UCSD-AML1 (cell line): ENCODE results near the gene MOB3B.
A peak's percentile ranks its signal among the peaks of the same experiment; 100 is the strongest.
"Not testable (repeated sequence)": the region's sequence is repeated elsewhere in the genome, so short reads cannot be mapped to it uniquely, and the experiment has no call there.

Source experiments
- DNase-seq: peaks from one replicate; lab custom pipeline; 2025; ENCODE audit not compliant: unreplicated experiment; lab: John Stamatoyannopoulos, UW

The MOB3B gene

GRCh38 chr9:27519466-27520465 lies 9.8 kb downstream of the MOB3B start:
- DNase-seq = no peak

DNA sequence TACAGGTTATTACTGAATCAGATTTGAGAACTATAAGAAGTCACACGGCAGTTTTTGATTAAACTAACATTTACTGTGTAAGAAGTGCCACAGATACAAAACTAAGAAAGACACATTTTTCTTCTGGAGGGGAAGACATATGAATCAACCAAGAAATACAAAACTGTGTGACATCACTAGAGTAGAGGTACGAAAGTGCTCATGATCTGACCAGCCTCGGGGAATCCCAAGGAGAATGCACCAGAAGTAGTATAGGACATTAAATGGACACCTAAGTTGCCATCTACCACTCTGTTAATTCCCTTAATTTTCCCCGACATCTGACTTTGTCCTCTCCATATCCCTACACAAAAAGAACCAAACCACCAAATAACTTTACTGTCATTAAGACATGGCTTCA lies 10.8 kb downstream of the MOB3B start:
- no peak for DNase-seq

GRCh38 chr9:27518006-27518405 lies 11.6 kb downstream of the MOB3B start:
- no peak for DNase-seq

GRCh38 chr9:27514551-27514950 lies 15.1 kb downstream of the MOB3B start:
- DNase-seq = peak; percentile 5

- no peak for DNase-seq
These were observed 17.8 kb downstream of the MOB3B start for GRCh38 chr9:27511771-27512170.

DNA sequence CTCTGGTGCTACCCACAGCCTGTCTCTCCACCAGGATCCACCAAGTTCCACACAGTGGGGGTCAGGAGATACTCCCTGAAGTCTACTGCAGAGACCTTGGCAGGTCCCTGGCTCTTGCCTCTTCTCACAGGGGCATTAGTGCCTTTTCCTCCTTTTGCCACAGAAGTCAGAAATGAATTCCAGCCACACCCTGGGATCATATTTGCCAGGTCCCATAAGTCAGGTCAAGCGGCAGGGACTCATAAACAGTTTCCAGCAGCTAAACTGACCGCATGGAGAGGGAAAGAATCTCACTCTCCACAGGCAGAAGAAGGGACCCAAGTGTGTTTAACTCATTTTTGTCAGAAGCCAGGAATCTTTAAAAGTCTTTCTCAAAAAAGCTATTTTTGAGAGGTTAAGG lies 18.8 kb downstream of the MOB3B start:
- DNase-seq = peak; percentile 7

- no peak for DNase-seq
These were observed 22.6 kb downstream of the MOB3B start for GRCh38 chr9:27506981-27507380.

DNA sequence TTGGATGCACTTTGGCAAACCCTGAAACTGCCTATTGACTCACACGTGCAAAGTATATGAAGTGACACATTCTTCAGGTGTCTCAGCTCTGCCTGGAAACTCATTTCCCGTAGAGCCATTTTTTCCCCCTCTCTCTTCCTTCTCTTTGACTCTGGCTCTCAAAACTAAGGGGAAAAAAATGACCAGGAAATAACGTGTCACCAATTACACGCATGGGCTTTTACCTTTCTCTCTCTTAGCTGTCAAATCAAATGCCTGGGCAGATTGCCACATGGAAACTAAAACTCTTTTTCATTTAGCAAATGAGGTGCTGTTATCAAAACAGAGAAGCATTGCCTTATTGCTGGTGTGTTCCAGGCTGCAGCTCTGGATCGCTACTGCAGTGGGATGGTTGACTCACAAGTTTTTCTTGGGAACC lies 23.9 kb downstream of the MOB3B start:
- no peak for DNase-seq

DNA sequence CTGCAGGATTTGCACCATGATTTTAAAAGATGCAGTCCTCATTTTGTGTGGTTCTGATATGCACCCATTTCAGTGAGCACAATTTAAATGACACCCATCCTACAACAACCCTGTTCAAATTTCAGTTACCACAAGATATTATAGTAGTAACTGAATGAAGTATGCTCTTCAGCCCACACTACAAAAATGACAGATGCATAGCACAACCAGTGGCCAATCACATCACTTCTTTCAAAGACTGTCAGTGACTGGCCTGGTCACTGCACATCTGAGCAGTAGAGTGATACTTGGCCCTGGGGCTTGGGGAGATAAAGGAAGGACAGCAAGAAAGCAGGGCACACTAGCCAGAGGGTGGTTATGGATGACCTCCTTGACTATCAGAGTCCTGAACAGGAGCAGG lies 25.4 kb downstream of the MOB3B start:
- DNase-seq = no peak

GRCh38 chr9:27503623-27504022 lies 26.0 kb downstream of the MOB3B start:
- no peak for DNase-seq

DNA sequence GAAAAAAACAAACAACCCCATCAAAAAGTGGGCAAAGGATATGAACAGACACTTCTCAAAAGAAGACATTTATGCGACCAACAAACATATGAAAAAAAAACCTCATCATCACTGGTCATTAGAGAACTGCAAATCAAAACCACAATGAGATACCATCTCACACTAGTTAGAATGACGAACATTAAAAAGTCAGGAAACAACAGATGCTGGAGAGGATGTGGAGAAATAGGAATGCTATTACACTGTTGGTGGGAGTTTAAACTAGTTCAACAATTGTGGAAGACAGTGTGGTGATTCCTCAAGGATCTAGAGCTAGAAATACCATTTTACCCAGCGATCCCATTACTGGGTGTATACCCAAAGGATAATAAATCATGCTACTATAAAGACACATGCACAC lies 28.7 kb downstream of the MOB3B start:
- not testable (repeated sequence) for DNase-seq

GRCh38 chr9:27499451-27499850 lies 30.2 kb downstream of the MOB3B start:
- DNase-seq = no peak

DNA sequence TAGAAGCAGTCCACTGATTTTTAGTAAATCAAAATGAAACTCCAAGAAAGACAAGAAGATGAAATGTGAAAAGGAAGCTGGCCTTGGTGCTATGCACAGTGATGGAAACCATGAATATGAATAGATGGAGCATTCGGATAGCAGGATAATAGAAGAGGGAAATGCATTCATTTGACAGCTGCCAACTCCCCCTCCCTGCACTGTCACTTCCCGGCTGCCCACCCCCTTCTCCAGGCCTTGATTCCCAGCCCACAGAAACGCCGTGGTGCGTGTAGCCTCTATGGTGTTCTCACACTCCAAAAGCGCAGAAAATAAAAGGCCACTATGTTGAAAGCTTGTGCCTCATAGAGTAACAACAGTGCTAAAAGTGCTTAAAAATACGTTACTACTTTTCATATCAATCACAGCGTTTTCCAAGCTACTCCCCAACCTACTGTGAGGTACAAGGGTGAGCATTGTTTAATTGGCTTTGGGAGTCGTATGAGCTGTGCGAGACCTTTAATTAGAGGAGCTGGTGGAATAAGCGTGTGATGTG lies 31.7 kb downstream of the MOB3B start:
- peak; percentile 7 for DNase-seq

DNA sequence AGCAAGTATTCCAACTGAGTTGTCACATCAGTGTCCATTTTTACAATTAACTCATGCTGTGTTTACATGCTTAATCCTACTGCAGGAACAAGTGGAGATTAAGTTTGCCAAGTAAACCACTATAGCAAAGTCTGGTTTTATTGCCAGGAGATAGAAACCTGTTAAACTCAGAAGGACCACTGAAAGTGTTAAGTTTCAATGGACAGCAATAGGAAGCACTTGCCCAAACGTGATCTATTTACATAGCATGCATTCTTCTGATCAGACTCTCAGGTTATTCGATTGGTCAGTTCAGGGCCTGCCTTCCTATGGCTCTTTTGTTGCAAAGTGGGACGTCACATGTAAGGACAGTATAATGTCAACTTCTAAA lies 33.5 kb downstream of the MOB3B start:
- no peak for DNase-seq

DNA sequence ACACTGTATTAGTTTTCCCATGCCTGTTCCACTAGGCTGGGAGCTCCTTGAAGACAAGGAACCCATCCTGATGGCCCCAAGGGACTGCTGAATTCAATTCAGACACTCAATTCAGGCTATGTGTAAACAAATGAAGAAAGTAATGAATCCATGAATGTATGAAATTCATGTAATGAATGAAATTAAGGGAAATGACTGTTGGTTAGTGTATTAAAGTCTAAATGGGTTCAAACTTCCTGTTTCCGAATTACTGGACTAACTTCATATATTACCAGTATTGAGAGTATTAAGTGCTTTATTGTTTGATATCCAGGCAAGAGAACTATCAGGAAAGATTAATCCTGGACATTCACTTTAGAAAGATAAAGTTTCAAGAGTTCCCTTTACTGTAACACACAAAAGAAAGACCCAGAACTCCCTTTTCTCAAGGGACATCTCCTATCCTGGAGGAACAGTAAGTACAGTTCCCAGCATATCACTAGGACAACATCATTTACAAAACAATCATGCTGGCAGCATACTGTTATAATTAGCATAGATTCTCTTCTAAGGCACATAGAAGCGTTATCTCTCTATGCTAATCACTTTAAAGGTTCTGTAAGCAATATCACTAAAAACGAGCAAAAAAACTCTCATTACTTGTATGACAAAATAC lies 34.0 kb downstream of the MOB3B start:
- no peak for DNase-seq

DNA sequence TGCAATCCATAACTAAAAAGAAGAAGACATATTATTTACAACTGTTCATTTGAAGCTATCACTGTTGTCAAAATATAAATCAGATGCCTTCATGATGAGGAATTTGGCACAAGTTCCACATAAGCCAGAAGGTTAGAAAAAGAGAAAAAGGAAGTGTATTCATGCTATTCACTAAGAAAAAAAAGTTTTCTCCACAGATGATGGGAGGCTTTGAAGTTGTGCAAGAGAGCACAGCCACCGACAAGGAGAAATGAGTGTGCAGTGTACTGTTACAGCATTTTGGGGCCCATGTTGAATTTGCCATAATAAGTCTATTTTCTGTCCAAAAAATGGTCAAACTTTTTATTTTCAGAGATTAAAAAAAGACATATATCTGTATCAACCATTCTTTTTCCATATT lies 38.5 kb downstream of the MOB3B start:
- DNase-seq = no peak

GRCh38 chr9:27489087-27489876 lies 40.3 kb downstream of the MOB3B start:
- DNase-seq = peak; percentile 7

GRCh38 chr9:27487927-27488326 lies 41.7 kb downstream of the MOB3B start:
- DNase-seq = no peak

GRCh38 chr9:27487128-27487640 lies 42.4 kb downstream of the MOB3B start:
- no peak for DNase-seq

DNA sequence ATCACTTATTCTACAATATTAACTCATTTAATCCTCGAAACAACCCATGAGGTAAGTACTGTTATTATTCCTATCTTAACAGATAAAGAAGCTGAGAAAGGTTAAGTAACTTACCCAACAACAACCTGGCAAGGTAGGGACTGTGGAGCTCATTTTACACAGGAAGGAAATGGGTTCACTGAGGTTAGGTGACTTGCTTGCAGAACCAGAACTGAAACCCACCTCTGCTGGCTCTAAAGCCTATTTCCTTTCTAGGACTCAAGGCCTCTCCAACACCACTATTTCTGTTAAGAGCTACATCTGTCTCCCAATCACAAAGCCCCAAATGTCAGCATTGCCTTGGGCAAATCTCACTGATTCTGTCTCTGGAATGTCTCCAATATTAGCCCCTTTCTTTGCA lies 44.5 kb downstream of the MOB3B start:
- peak; percentile 4 for DNase-seq

DNA sequence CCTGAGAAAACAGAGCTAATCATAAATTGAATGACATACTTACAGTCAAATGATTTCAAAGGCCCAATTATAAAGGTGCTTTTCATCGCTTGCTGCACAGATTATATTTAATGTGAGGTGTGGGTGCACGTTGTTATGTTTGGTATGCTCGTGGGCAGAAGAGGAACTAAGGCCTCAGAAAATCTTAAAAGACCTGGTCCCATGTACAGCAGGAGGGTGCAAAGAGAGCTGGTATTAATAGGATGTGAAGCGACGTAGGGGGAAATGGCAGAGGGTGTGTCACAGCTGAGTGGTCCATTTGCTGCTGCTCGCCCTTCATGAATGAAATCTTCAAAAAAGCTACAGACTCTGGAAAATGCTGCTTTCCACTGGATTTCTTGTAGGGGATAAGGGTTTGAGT lies 46.0 kb downstream of the MOB3B start:
- peak; percentile 5 for DNase-seq
